NCI-H128 (cell line): ENCODE data around the gene CNTNAP2.
A peak's percentile ranks its signal among the peaks of the same experiment; 100 is the strongest.

Experiments
- DNase-seq: peaks from one replicate; lab custom pipeline; 2025; ENCODE audit not compliant: unreplicated experiment; lab: John Stamatoyannopoulos, UW

The CNTNAP2 gene

DNA sequence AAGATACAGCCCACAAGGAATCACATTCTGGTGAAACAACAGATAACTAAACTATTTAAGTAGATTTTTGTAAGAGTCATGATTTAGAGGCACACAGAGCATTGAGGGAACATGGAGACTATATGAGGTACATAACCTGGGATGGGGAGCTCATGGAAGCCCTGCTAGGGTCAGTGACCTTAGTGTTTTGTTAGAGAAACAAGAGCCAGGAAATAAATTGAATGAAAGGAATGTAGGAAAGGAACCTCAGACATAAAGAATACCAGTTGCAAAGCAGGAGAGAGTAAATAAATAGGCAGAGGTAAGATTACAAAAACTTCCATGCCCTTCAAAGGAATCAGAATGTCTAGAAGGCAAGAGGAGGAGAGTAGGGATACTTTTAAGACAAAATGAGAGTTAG, 1076.9 kb downstream of the CNTNAP2 start:
- DNase-seq: no peak

DNA sequence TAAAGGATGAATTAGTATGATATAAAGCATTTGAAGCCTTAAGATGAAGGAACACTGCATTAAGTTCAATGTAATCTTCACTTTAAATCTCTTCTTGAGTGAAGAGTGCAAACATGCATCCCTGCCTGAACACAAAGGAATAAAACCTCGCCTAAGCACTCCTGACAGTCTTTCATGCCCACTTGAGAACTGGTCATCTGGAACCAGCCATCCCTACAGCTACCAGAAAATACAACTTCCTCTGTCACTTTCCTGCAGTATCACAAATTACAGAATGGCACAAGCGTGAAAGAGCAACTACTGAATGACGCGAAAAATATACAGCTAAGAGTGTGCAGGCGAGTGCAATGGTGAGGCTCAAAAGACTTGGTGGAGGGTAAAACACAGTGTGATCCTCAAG, 1079.9 kb downstream of the CNTNAP2 start:
- peak; percentile 46 for DNase-seq

DNA sequence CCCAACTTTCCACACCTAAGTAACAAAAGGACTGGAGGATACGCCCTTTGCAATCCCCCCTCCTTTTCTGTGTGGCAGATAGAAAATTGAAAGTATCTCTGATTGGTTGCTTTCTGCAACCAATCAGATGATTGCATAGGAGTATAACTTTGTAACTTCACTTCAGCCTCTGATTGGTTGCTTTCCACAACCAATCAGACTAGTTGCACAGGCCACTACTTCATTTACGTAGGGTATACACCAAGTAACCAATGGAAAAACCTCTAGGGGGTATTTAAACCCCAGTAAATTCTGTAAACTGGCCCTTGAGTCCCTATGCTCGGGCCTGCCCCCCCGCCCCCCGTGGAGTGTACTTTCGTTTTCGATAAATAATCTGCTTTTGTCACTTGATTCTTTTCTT, 1080.4 kb downstream of the CNTNAP2 start:
- DNase-seq: no peak

DNA sequence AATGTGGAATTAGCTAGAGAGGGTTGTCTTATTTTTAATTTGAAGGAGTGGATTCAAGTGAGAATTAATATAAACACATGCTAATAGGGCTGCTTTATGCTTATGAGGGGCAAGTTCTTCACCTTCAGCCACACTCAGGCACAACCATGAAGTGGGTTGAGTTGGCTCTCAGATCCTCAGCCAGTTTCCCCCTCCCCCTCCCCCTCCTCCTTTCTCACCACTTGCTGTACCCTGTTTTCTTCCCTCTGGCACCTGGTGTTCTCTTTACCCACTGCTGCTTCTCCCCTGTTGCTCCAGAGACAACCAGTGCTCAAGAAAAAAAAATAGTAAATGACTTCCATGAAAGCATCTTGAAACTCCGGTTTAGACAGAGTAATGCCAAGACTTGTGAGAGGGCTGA, 1083.3 kb downstream of the CNTNAP2 start:
- DNase-seq: no peak

DNA sequence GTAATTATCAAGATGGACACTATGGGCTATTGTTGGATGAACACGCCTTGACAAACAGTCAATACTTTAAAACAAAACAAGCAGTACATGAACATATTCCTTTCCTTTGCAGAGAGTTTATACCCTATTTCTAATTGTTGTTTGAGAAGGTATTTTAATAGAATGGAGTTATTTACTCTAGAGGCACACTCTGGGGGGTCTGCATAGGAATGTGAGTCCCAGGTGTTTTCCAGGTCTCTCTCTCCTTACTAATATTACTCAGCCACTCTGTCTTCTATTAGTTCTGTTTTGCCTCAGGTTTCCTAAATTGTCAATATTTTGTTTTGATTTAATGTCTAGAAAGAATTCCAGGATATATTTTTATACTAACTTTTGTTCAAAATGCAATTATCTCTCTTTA, 1091.4 kb downstream of the CNTNAP2 start:
- no peak for DNase-seq

DNA sequence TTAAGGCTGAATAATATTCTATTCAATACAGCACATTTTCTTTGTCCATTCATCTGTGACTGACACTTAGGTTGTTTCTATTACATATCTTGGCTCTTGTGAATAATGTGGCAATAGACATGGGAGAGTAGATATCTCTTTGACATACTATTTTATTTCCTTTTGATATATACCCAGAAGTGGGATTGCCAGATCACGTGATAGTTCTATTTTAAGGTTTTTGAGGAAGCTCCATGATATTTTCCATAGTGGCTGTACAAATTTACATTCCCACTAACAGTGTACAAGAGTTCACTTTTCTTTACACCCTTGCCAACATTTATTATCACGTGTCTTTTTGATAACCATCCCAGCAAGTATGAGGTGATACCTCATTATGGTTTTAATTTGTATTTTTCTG, 1114.7 kb downstream of the CNTNAP2 start:
- DNase-seq: no peak

DNA sequence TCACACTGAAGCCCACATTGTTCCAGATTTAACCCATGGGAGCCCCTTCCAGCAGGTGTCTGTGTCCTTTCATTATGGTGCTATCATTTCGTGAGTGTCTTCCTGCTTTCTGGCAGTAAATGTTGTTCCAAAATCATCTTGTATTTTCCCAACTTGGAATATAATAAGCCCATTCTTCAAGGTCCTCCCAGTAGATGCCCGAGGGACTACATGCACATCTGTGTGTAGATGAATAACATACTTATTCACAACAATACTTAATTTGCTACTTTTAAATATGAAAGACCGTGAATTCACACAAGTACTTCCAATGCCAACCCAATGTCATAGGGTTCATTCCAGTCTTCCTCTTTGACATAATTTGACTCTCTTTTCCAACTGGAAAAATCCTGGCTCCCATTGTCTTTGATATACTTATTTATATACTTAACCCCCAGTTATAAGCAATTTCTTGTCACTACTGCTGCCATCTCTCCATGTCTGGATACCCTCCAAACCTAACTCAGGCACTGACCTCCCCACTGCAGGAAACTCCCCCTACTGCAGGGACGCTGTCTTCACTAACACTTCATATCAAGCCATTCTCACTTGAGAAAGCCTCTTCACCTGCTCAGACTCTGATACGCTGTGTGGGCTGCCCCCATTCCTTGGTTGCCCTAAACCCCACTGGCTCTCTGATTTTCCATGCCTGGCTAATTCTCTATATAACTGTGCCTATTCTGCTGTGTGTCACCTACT, 1119.2 kb downstream of the CNTNAP2 start:
- no peak for DNase-seq

DNA sequence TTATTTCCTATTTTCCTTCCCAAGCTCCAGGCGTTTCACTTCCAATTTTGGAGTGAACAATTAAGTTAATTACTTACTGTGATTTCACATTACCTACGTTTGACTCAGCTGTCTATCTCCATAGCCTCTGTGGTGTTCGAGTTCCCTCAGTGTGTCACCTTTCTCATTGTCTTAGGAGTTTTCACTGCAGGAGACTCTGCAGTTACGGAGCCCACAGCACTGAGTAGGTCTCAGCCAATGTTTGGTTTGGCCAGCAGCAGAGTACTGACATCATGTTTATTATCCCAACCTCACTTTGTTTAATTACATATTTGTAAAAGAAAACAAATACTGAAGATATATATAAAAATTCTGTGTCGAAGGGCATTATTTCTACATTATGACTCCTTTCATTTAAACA, 1123.9 kb downstream of the CNTNAP2 start:
- no peak for DNase-seq

DNA sequence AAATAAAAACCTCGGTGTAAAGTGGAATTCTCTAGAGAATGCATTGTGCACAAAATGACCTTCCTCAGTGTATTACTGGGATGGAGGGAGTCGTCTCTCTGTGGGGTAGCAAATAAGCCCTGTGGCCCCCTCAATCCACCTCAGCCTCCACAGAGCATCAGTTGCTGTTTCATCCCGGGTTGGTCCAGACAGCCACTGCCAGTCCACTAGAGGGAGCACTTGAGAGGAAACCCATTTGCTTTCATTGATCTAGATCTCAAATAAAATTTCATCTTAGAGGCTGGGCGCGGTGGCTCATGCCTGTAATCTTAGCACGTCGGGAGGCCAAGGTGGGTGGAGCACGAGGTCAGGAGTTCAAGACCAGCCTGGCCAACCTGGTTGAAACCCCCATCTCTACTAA, 1128.7 kb downstream of the CNTNAP2 start:
- DNase-seq: no peak

DNA sequence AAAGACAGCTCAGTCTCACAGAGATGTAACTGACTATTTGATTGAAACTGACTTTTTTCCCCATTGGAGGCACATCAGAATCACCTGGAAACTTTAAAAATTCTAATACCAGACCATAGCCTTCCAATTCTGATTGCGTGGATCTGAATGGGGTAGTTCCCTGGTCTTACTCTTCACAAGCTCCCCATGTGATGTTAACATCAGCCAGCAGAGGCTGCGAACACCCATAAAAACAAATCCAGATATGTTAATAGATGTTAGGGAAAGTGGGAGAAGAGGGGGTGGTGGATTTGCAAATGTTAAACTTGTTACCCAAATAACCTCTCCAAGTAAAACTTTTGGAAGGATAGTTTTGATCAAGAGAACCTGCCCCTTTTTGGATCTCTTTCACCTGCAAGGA, 1133.4 kb downstream of the CNTNAP2 start:
- no peak for DNase-seq

DNA sequence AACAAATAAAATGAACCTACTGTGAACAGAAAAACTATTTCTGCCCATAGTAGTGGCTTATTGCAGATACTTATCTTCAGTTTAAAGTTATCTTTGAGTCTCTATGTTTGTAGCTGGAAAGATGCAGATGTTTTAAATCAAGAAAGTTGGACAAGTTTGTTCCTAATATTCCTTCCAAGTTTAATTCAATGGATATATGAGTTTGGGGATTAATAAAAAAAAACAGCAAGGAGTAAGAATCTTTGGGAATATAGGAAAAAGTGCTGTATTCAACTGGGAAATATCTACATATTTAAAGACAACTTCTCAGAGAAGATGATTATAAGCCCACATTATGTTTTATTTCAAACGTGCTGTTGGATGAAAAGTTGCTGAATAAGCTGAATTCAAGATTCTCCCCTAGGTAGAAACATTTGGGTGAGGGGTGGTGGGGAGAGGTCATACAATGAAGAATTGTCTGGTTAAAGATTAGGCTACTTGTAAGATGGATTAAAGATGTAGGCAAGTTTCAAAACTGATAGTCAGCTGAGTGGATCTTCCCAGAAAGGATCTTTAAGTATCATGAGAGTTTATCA, 1135.2 kb downstream of the CNTNAP2 start:
- DNase-seq: no peak

DNA sequence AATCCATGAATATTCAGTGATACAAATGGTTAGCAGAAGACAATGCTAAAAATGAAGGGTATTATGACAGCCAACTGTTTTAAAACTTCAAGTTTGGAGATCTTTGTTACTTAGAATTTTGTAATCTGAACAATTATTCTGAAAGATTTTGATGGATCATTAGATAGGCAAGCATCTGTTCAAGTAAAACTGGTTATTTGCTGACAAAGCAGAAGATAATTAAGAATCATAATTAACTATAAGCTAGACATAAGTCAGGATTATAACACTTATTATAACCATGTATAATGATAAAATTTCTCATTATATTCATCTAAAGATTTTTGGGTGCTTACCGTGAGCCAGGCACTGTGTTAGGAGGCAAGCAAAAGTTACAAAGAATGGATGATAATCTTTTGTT, 1145.1 kb downstream of the CNTNAP2 start:
- DNase-seq: no peak

DNA sequence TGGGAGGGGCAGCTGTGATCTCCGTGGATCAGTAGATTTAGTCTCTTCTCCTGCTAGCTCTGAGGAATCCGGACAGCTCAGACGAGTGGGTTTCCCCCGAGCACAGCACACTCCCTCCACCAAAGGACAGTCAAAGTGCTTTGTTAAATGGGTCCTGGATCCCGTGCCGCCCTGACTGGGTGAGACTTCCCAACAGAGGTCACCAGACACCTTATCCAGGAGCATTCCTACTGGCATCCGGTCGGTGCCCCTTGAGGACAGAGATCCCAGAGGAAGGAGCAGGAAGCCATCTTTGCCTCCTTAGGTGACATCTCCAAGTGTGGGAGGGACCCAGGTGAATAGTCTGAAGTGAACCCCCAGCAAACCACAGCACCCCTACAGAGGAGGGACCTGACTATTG, 1148.9 kb downstream of the CNTNAP2 start:
- no peak for DNase-seq

DNA sequence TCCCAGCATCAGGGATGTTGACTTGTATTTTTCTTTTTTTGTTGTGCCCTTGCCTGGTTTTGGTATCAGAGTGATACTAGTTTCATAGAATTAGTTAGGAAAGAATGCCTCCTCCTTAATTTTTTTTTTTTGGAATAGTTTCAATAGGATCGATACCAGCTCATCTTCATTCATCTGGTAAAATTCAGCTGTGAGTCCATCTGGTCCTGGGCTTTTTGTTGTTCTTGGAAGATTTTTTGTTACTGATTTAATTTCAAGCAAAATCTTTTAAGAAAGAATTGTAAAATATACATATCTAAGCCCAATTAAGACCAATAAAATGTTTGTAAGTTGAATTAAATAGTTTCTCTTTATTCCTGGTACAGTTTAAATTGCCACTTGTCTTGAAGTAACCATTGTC, 1159.5 kb downstream of the CNTNAP2 start:
- no peak for DNase-seq

DNA sequence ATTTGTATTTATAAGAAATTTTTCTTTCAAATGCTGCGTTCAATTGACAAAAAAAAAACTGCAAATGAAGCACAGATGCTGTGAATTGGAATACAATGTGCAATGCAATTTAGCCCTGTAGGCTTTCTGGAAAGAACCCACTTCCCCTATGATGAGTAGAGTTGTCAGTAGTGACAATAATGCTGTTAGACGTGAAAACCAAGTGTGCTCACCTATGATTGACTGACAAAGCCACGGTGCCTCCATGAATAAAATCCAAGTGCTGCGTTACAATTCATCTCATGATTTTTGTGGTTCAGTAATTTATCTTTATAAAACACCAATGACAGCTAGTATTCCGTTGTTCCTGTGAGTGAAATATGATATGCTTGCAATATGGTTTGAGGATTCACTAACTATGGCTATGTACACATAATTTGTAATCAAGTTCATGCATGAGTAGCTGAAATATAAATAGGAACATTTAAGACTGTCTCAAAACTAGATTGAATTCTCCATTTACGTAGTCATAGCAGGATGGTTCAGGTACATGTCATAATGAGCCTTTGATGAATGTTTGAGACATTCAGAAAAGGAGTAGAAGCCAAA, 1160.3 kb downstream of the CNTNAP2 start:
- peak; percentile 53 for DNase-seq

DNA sequence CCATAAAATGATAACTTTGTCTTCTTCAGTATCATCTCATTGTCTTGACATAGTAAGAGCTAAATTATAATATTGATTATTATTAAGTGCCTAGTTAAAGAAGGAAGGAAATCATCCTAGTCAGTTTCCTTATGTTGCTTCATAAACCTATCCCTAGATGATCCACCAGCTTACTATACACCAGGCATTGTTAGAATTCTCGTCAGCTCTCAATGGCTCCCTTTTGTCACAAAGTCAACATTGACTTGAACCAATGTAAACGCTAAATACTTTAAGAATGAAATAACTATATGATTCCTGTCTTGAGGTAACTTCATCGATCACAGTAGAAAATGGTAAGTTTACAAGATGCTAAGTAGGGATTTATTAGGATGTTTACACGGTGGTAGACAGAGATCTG, 1162.9 kb downstream of the CNTNAP2 start:
- no peak for DNase-seq

DNA sequence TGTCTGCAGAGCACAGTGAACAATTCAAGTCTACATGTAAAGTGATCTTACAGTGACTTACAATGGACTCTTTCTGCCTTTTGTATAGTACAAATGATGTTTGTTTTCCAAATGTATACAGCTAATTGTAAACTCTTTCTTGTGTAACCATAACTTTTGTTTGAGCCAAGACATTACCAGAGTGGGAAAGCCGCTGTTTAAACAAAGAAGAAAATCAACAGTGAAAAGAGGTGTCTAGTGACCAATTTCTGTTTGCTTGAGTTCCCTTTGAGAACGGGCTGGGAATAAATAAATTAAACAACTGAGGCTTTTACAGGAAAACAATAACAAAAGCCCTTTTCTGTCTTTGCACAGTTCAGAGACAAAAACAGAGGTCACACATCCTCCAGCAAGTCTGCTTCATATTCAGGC, 1163.4 kb downstream of the CNTNAP2 start:
- DNase-seq: peak; percentile 60

DNA sequence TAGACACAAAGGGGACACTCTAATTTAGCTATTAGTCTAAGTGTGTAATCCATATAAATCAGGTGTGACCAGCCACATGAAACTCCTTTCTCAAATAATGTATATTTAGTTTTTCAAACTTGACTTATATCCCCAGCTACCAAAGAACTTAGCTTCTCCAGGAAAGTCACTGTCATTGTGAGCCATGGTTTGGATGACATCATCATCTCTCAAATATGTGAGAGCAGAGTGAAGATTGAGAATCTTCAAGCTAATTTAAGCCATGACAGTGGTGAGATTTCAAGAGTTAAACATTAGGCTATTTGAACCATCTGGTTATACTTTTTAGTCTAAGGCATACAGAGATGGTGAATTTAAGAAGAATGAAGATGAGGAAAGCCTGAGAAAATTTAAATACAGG, 1165.6 kb downstream of the CNTNAP2 start:
- DNase-seq: no peak

DNA sequence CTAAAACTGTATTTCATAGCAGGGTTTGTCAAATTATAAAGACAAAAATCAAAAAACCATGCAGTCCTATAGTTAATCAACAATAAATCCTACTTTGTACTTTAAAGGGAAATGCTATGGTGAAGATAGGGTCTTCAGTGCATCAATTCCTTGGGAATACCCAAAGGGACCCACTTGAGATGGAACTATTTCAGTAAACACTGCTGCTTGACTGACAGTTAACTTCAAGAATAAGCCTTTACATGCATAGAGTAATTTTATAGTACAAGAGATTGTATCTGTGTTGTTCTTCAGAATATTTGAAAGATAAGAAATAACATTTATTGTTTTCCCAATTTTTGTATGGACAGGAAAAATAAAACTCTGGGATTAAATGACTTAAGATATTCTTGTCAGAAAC, 1179.6 kb downstream of the CNTNAP2 start:
- no peak for DNase-seq

DNA sequence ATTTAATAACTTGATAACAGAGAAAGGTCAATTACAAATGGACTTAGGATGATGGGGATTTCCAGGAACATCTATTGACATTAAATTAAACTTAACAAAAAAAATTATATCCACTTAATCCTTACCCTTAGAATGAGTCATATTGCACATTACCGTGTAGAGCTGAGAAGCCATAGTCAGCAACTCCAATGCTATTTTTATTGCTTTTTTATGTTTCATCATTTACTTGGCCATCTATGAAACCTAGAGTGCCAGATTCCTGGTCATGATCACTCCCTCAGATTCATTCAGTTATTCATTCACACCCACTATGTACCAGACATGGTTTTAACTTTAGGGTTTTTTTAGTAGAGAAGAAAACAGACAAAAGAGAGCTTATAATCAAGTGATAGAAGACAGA, 1180.4 kb downstream of the CNTNAP2 start:
- DNase-seq: no peak

DNA sequence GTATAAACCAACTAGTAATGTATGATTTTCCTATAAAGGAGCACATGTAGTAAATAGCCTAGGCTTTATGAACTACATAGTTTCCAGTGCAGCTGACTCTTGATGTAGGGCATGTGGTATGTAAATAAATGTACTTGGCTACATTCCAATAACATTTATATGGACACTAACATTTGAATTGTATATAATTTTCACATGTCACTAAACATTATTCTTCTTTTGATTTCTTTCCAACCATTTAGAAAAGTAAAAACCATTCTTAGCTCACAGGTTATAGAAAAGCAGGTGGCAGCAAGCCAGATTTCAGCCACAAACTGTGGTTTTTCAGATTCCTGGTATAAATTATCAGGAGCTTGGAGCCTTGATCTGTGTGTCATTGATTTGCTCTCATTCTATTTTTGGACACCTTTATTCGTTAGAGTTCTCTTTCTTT, 1182.0 kb downstream of the CNTNAP2 start:
- DNase-seq: peak; percentile 47

DNA sequence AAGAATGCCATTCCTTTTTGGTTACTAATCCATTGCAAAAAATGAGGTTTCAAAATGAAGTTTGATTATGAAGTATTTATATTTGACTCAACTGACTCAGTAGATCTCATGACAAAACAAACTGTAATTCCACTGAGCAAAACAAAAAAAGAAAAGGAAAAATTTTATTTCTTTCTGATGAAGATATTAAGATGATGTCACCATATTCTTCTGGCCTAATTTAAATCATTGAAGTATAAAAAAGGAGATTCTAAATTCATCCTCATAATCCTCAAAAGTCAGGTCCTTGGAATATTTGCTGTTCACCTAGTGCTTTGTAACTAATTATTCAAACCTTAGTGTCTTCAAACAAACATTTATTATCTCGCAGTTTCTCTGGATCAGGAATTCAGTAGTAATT, 1183.7 kb downstream of the CNTNAP2 start:
- DNase-seq: no peak

DNA sequence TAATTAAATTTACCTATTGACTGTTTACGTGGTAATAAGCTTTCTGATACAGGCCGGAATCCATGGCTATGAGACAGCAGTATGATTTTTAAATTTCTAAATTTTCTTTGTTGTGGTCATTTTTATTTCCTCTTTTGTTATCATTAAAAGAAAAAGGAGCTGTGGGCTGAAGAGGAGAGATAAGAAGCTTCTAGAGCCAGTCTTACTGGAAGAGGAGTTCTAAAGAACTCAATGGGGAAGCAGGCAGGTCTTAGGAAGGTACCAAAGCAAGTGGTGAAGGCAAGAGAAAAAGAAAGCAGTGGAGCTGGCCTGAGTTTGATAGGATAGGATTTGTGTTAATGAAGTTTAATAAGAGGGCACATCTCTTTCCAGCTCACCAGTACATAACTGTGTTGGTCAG, 1187.8 kb downstream of the CNTNAP2 start:
- no peak for DNase-seq
